ENCODE results near the gene MRGPRD.
A peak's percentile ranks its signal among the peaks of the same experiment; 100 is the strongest.
"Not testable (repeated sequence)": the region's sequence is repeated elsewhere in the genome, so short reads cannot be mapped to it uniquely, and the experiment has no call there.

Gene MRGPRD

DNA sequence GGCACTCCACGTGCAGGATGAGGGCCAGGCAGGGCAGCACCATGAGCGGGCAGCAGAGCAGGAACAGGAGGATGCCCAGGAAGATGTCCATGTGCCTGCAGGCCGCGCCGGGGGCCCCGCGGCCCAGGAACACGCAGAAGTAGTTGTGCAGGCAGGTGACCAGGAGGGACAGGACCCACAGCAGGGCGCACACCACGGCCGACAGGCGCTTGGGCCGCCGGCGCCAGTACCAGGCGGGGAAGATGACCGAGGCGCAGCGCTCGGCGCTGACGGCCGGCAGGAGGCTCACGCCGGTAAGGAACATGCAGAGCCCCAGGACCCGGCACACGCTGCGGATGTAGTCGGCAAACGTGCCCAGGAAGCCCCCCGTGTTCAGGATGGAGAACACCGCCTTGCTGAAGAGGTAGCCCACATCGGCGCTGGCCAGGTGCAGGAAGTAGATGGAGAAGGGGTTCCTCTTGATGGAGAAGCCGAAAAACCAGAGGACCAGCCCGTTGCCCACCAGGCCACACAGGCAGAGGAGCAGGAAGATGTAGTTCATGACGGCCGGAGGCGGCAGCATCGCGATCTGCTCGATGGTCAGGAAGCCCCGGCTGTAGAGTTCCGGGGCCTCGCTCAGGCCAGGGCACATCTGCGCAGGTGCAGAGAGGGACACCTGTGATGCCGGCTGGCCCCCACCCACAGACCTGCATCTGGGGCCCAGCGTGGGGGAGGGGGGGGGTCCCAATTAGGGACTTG is 25.0 kb upstream of the MRGPRD start:
- DNase-seq (ENCODE audit: low spot score), result no peak

- no peak for DNase-seq (ENCODE audit: low spot score)
Observed at GRCh38 chr11:69005183-69005630, 24.4 kb upstream of the MRGPRD start.

DNA sequence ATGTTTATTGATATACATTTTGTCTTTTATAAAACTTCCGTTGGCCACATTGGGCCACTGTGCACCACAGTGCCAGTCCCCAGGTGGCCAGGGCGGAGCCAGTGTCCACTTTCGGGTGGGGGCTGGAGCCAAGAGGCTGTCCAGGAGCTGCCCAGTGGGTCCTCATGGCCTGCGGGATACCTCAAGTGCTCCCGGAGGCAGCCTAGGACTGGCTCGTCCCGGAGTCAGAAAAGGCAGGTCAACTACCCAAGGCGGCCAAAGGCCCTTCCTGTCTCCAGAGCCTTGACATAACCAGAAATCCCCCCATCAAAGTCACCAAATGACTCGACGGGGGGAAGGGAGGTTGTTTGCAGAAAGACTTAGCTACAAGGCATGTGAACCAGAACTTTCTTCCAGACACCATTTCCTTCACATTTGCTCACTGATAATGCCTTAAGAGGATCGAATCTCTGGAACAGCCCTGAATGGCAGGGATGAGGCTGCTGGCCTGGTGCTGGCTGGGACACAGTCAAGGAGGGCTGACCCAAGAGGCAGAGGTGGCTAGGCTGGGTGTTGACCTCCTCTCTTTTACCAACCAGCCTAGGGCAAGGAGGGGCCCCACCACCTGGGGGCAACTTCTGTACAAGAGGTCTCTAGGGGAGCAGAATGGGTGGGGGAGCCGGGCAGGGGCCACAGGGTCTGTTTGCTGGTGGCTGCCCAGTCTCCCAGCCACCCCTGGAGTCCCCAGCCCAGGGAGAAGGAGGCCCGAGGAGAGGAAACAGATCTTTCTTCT is 23.8 kb upstream of the MRGPRD start:
- DNase-seq (ENCODE audit: low spot score), result no peak

DNA sequence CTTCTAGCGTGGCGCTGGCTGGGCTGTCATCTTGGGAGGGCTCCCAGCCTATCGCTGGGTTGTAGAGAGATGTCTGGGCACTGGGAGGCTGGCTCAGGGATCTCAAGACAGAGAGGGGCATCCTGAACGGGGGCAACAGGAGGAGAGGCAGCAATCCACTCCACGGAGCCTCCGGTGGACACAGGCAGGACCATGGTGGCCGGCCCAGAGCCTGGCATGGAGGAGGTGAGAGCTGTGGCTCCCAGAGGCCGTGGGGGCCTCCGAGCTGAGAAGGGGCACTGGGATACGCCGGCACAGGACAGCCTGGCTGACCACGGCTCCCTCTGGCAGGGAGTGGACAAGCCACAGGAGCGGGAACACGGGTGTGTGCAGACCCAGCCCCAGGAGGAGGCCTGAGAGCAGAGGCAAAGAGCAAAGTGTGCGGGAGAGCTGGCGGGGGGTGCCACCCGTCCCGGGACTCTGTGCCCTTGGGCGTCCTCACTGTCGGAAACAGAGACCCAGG is 23.1 kb upstream of the MRGPRD start:
- DNase-seq (ENCODE audit: low spot score), result no peak

DNA sequence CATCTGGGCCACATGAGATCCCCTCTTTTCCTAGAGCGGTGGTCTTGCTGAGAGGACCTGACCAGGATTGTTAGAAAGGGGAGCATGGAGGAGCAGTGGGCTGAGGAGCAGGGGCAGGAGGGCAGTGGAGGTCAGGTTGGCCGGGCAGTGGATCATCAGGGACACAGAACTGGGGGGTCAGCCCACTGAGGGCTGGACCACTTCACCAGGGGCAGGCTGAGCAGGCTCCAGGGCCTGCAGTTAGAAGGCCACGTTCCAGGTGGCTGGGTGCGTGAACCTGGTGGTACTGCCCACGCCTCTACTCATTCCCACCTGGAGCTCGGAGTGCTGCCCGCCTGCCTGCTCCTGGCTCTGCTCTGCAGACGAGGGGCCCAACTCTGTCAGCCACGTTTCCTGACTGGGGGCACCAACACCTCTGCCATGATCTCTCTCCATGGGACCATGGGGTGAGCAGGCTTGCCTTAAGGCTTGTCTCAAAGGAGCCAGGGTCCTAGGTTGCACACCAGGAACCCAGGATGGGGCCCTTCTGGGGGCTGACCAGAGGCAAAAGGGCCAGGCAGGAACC is 22.6 kb upstream of the MRGPRD start:
- DNase-seq (ENCODE audit: low spot score), result no peak

GRCh38 chr11:69002570-69003231 is 21.9 kb upstream of the MRGPRD start:
- DNase-seq (ENCODE audit: low spot score), result no peak

DNA sequence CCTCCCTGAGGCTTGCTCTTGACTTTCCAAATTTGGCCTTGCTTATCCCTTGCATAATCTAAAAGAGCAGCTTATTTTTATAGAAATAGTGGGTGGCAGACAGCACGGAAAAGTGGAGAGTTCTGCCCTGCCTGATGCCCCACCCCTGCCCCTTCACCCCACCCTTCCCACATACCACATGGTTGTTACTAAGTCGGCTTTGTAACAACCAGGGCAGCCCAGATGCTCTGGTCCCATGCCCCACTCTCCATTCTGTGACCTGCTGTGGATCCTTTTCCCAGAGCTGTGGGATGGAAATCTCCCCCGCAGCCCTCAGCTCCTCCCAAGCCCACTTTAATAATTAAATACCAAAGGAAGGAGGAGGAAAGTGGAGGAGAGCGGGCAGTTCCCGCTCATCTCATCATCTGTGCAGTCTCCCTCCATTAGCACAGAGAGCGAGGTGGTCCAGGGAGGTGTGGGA is 21.4 kb upstream of the MRGPRD start:
- DNase-seq (ENCODE audit: low spot score), result peak; percentile 47

DNA sequence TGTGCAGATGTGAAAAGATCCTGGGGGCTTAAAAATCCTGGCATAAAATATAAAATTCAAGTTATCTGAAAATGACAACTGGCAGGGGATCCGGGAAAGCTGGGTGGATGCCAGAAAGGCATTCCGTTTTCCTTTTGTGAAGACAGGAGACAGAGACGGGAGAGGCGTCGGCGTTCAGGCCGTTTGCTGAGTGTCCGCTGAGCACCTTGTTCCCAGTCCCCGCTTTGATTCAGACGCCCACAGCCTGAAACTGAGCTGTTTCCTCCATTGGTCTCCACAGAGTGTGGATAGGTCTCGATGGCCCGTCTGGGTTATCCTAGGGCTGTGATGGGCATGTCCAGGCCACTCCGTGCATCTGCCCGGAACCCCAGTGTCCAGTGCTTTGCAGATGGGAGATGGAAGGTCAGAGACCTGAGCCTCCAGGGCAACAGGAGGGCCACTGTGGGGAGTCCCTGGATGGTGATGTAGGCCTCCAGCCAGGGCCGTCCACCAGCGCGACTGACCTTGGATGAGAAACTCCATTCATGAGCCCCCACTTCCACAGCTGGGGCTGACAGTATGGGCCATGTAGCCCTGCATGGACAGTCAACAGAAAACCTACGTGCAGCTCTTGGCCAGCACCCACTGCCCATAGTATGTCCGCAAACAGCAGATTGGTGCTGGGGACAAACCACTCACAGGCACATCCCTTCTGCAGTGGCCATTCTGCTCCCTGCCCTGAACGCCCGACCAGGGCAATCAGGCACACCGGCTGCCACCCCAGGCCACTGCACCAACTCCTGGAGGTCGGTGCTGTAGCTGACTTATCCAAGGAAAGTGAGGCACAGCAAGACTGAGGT is 20.7 kb upstream of the MRGPRD start:
- DNase-seq (ENCODE audit: low spot score), result no peak

GRCh38 chr11:69000831-69001242 is 20.1 kb upstream of the MRGPRD start:
- peak; percentile 60 for DNase-seq (ENCODE audit: low spot score)

GRCh38 chr11:69000391-69000790 is 19.6 kb upstream of the MRGPRD start:
- no peak for DNase-seq (ENCODE audit: low spot score)

- DNase-seq (ENCODE audit: low spot score), result not testable (repeated sequence)
Observed at GRCh38 chr11:68999748-69000355, 19.1 kb upstream of the MRGPRD start.

DNA sequence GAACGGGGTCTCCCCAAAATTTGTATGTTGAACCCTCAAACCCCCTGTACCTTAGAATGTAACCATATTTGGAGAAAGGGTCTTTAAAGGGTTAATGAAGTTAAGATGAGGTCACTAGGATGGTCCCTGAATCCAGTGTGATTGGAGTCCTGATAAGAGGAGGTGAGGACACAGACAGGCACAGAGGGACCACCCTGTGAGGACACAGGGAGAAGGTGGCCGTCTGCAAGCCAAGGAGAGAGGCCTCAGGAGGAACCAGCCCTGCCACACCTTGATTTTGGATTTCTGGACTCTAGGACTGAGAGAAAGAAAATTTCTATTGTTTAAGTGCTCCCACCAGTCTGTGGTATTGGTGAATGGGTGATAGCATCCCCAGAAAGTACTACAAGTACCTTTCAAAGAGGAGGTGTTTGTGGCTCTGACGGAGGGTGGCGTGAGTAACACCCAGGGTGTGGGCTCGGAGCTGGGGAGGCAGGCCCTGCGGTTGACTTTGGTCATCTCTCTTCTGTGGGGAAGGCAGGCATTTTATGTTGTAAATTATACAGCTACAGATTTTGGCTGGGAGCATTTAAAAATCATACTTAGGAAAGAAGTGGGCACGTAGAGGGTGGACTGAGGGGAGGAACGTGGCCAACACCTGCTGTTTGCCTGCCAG is 18.4 kb upstream of the MRGPRD start:
- no peak for DNase-seq (ENCODE audit: low spot score)

DNA sequence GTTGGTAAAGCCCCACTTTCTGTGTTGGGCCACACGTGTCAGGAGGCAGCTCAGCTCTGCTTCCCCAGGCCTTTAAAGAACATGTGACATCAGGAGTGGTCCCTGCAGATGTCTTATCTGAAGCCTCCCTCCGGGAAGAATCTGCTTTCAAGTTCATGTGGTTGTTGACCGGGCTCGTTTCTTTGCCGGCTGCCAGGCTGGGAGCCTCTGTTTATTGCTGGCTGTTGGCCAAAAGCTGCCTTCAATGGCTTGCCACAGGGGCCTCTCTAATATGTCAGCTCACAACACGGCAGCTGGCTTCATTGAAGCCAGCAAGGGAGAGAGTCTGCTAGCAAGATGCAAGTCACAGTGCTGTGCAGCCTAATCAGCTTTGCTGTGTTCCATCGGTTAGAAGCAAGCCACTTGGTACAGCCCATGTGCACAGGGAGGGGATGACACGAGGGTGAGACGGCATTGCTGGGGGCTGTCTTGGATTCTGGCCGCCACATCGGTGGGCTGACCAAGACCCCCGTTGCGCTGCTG is 17.7 kb upstream of the MRGPRD start:
- no peak for DNase-seq (ENCODE audit: low spot score)

DNA sequence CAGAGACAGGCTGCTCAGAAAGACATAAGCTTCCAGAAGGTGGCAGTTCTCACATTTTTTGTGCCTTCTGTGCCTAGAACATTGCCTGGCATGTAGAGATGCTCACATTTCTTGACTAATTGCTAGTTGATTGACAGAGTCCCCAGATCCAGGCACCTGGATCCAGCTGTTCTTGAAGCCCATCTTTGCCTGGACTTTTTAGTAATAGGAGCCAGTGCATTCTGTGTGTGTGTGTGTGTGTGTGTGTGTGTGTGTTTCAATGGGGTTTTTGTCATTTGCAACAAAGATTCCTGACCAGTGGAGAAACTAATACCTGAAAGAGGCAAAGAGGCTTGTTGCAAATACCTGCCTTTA is 17.2 kb upstream of the MRGPRD start:
- DNase-seq (ENCODE audit: low spot score), result no peak

- no peak for DNase-seq (ENCODE audit: low spot score)
Observed at GRCh38 chr11:68997124-68997994, 16.6 kb upstream of the MRGPRD start.

DNA sequence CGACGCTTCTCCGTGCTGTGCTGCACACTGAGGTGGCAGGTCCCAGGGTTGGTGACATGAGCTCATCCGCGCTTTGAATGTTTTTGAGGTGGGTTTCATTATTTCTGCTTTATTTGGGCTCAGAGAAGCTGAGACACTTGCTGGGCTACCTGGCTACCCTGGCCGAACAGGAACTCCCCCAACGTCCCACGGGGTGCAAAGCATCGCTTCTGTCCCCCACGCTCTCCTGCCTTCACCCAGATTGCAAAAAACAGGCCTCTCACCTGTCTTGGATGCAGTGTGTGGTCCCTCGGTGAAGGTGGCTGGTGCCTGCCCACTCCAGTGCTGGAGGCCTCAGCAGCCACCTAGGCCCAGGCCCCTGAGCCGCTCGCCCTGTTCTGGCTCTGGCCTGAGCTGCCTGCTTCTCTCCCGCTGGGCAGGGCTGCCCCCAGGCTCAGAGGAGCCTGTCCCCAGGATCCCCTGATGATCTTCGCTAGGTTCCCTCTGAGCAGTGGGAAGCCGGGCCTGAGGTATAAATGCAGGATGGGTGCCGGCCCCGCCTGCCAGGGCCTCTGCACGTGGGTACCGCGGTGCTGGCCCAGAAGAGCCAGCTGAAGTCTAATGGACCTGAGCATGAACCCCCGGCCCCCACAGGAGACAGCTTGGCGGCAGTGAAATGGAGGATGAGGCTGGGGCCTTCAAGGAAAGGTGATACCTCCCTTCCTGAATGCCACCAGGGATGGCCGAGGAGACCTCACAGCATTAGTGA is 15.8 kb upstream of the MRGPRD start:
- DNase-seq (ENCODE audit: low spot score), result no peak

DNA sequence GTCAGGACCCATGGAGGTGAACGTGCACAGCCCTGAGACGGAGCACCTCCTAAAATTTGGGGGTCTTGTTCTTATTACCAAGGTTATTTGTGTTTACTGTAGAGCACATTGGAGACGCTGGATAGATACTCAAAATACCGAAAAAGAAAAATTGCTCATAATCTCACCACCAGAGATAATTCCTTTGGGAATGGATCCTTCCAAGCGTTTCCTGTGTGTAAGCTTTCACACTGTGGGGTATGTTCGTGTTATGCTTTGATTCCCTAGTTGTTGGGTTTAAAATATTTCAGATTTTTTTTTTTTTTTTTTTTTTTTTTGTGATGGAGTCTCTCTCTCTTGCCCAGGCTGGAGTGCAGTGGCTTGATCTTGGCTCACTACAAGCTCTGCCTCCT is 14.1 kb upstream of the MRGPRD start:
- DNase-seq (ENCODE audit: low spot score), result no peak

DNA sequence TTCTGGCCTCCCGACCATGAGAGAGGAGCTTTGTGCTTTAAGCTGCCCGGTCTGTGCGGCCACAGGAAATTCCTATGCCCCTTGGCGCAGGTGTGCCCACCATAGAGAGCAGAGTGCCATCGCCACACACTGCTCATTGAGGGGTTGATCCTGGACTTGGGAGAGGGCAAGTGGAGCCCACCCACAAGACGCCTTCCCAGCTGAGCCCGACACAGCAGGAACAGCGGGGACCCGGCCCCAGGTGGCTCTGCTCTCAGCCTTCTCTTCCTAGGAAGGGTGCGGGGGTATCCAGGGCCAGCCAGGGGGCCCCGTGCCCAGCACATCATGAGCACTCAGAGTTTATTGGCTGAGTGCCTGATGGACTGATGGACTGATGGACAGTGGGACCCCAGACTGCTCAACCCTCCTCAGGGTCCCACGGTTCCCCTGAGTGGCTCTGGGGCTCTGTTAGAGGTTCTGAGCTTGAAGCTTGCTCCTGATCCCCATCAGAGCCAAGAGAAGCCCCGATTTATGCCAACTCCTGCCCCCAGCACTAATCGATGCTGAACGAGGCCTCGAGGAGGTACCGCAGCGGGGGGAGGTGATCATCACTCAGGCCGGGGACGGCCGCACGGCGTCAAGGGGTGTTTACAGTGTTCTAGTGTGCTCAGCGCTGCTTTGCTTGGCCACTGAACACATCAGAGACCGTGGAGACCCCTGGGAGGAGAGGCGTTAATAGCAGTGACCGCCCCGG is 13.5 kb upstream of the MRGPRD start:
- DNase-seq (ENCODE audit: low spot score), result no peak

All from putamen (tissue), 1 donor.